GM21423 (cell line): ENCODE data around the gene SELENOT.
A peak's percentile ranks its signal among the peaks of the same experiment; 100 is the strongest.
"Not testable (repeated sequence)": the region's sequence is repeated elsewhere in the genome, so short reads cannot be mapped to it uniquely, and the experiment has no call there.

ENCODE experiments used
- ATAC-seq: cut with Tn5 transposase; IDR thresholded peaks from one replicate; pipeline ENCODE4 v1.9.1; 2021; ENCODE audit warnings: mild to moderate bottlenecking, moderate library complexity; ENCODE audit not compliant: unreplicated experiment

The SELENOT gene, protein sequence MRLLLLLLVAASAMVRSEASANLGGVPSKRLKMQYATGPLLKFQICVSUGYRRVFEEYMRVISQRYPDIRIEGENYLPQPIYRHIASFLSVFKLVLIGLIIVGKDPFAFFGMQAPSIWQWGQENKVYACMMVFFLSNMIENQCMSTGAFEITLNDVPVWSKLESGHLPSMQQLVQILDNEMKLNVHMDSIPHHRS

DNA sequence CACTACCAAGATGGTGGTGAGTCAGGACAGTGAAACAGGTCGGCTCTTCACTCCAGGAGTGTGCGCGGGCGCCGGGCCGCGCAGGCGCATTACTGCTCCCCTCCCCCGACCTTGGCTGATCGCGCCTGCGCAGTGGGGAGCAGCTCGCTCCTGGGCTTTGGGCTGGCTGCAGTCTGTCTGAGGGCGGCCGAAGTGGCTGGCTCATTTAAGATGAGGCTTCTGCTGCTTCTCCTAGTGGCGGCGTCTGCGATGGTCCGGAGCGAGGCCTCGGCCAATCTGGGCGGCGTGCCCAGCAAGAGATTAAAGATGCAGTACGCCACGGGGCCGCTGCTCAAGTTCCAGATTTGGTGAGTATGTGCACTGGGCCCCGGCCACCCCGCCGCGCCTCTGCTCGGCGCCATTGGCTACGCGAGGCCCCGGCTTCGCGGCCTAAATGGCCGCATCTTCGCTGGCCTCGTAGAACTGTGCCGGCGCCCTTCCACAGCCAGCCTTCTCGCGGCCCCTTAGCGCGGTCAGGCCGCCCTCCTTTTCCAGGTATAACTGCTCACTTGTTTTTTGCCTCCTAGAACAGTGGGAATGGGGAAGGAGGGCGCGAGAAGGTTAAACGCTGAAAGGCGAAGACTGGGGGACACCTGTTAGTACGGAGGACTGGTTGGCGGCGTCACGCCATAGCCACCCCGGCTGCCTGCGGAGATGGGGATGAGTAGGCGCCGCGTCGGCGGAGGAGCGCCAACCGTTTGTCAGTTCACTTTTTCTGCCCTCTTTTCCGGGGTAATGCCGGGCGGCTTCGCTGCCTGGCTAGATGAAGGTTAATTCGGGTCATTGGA, at the start of gene SELENOT:
SELENOT (plus strand) TSS at position 169 of the 827 bp plus-strand sequence; CDS start at position 211, 42 bp downstream.
- ATAC-seq = peak; percentile 52

DNA sequence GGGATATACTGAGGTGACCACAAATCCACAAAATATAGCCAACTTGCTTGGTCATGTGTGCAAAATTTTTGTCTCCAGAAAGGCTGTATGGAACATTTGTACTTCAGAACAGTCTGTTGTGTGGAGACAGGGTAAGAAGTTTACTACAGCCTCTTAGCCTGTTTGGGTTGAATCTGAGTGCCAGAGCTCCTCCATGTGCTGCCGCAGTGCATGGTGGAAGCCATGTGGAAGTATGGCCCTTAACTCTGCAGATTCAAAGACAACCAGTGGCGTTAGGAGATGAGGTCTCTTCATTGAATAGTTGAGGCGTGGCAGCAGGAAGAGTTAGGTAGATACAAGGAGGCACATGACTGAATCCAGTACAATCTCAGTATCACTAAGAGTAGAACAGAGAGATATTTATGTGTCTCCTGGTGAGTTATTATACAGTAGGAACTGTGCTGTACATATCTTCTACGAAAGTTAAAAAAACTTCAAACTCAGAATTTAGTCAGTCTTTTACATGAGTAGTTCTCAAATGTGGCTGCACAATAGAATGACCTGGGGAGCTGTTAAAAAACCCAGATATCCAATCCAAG, 47.2 kb upstream of the SELENOT start:
- ATAC-seq = no peak

DNA sequence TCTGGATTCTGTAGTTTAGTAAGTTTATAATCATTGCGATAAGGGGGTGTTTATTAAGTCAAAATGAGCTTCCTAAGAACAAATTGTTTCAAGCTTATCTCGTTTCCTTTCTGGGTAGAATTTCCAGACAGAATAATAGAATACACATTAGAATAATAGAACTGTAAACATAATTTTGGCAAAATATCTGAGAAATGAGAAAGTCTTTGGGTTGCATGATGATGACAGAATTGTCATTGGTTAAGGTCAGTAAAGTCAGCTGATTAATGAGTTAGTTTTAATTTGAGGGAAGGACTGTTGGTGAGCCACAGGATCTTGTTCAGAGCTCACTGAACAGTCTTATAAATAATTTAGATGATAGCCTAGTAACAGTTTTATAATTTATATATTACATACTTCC, 46.3 kb upstream of the SELENOT start:
- ATAC-seq = no peak

DNA sequence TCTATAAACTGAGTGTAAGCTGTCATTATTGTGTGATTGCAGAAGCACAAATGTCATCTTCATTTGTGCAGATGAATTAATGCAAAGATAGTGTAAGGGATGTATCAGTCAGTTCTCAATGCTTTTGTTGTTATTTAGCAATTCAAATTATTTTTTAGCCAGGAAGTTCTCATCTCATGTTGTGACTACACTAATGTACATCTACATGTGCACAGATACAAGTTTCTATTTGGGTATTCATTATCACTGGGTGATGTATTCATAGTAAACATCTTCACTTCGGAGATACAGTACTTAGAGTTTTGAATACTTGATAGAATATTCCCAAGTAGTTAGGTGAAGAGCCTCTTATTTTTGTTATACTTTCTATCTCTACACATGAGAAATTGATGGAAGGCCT, 45.4 kb upstream of the SELENOT start:
- ATAC-seq = no peak

DNA sequence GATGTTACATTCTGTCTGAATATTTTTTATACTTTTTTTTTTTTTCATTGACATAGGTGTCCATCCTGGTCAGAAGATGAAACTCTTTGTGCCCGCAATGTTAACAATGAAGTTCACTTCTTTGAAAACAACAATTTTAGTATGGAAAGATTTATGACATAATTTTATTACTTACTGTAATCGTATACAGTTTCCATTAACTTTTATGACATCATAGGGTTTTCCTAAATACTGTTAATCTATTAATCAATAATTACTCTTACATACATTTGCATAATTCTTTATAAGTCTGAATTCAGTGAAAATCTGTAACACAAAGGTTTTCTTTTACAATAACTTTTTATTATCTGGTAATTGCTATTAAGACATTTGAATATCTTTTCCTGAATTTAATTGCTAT, 38.9 kb upstream of the SELENOT start:
- ATAC-seq = no peak

DNA sequence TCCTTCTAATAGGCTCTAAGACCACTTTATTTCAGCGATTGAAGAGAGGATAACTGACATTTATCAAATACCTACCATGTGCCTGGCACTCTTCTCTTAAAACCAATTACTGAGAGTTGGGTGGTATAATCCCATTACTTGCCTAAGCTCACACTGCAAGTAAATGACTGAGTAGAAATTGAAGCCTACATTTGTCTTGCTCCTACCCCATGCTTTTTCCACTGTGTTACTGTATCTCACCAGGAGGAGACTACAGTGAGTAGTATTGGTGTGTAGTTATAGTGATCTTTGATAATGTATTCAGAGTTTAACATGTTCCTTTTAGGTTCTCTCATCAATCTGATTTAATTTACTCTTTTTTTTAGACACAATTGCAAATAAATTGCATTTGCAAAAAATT, 35.8 kb upstream of the SELENOT start:
- no peak for ATAC-seq

DNA sequence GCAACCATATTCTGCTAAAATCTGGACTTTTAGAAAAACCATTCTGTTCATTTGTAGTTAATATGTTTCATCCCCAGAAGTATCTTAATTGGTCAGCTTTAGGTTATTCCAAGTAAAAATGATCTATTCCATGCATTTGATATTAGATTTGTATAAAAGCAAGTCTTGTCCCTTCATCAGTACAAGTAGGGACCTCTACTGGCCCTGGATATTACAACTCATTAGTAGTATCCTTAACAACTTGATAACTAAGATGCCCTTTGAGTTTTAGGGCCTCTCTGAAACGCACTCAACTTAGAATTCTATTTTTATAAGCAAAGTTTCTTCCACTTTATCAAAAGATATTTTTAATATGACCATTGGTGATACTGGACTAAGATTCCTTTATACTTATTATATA, 25.3 kb upstream of the SELENOT start:
- ATAC-seq = no peak

DNA sequence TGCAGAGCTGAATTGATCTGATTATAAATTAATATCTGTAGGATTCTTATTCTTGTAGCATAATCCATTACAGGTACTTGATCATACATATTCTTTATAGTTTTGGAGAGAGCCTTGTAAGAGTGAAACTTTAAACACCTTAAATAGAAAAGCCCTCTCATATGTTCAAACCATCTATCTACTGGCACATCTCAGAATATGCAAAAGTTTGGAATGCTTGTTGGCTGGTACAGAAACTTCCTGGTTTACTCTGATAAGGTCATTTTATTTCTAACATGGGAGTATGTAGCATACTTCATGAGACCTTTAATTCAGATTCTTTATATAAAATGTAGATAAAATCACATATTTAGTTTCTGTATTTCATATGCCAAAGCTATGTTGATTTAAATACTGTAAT, 21.9 kb upstream of the SELENOT start:
- no peak for ATAC-seq

DNA sequence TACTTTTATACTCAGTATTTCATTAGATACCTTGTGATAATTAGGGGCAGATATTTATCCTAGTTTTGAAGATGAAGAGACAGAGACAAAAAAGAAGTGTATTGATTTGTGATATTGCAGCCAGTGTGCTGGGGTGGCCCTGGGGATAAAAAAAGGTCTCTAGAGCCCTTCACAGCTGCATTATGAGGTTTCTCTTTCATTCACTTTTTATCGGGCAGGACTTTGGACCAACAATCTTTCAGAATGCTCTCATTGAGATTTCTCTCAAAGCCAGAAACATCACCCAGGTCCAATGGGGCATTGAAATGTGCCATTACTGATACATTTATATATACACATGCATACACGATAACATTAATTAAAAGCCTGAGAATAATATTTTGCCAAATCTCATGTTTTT, 20.5 kb upstream of the SELENOT start:
- peak; percentile 52 for ATAC-seq

DNA sequence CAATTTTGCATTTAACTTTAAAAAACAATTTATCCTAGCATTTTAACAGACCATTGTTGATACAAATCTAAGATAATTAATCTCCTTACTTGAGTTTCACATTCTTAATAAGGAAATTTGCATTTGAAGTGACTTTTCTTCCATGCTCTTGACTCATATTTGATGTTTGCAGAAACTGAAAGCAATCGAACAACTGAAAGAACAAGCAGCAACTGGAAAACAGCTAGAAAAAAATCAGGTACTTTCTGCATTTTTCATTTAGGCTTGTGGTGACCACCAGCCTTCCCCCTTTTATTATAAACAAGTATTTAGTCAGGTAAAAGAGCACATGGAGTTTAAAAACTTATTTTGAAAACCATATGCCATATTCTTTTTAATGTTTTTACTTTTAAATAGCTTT, 20.1 kb upstream of the SELENOT start:
- ATAC-seq = peak; percentile 57

DNA sequence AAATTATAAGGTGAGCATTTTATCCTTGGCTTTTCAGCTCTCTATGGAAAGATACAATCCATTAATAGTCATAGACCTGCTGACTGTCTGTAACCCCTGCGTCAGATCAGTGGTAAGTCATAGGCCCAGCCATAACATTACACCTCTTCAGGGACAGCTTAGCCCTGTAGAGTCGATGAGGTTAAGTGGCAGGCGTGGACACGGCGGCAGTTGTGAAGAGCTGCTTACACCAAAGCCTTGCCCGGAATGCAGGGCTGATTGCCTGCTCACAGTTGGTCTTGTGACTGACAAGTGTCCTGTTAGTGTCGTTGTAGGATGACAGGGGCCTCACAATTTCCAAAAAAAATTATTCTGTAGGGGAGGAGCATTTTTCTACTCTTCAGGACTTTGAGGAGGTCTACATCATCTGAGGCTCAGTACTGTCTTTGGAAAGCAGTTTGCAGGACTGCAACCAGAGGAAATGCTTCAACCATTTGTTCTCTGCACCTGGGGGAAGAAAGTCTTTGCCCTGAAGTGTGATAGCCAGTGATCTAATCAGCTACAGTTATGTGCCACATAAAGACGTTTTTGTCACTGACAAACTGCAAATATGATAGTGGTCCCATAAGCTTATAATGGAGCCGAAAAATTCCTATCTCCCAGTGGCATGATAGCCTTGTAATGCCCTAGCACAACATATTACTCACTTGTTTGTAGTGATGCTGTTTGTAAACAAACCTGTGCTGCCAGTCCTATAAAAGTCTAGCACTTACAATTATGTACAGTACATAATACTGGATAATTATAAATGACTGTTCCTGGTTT, 14.9 kb upstream of the SELENOT start:
- no peak for ATAC-seq

DNA sequence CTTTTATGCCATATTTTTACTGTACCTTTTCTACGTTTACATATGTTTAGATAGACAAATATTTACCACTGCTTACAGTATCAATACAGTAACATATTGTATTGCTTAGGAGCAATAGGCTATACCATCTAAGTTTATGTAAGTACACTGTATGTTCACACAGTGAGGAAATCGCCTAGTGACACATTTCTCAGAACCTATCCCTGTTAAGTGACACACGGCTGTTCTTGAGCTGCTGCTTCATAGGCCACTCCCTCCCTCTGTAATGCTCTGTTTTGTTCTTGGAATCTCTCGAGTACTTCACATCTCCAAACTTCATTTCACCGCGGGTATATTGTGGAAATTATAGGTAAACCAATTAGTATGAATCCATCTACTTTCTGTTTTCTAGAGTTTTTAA, 13.4 kb upstream of the SELENOT start:
- ATAC-seq = no peak

DNA sequence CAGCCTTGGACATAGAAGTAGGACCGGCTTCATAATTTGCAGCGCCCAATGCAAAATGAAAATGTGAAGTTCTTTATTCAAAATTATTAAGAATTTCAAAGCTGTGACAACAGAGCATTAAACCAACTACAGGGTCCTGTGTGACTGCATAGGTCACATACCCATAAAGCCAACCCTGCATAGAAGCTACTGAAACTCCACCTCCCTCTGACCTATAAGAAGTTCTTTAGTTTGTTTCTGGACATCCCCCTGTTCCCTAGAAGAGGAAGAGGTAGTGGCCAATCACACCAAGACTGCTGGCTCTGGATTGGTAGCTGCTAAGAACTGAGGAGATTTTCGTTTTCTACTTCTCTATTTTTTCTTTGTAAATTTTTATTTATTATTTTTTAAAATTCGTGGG, 9.0 kb upstream of the SELENOT start:
- no peak for ATAC-seq

DNA sequence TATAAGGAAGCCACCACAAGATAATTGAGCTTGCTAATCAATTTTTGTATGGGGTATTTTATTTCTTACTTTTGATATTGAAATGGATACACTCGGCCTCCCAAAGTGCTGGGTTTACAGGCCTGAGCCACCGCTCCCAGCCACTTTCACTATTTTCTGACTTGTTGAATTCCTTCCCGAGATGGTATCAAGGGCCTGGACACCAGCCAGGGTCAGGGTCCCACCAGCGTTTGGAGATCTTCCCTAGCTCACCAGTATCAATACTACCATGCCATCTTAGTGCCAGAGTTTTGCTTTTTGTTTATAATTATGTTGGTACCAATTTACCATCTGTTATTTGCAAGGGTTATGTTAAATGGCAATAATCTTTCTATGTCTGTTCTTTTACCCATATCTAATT, 5.5 kb upstream of the SELENOT start:
- ATAC-seq = no peak

DNA sequence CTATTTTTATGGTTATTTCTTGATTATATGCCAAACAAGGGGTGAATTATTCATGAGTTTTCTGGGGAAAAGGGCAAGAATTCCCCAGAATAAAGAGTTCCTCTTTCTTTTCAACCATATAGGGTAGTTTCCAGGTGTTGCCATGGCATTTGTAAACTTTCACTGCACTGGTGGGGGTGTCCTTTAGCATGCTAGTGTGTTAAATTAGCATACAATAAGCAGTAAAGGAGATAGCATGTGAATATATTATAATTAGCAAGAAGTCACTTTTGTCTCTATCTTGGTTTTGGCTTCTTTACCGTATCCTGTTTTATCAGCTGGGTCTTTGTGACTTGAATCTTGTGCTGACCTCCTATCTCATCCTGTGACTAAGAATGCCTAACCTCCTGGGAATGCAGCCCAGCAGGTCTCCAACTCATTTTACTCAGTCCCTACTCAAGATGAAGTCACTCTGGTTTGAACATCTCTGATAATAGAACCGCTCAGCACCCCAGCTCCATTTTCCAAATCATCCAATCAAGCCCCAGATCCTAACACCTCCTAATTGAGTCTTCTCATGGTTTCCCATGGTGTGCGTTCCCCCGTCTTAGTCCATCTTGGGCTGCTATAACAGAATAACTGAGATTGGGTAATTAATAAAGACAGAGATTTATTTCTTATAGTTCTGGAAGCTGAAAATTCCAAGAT, 3.4 kb upstream of the SELENOT start:
- ATAC-seq = no peak

DNA sequence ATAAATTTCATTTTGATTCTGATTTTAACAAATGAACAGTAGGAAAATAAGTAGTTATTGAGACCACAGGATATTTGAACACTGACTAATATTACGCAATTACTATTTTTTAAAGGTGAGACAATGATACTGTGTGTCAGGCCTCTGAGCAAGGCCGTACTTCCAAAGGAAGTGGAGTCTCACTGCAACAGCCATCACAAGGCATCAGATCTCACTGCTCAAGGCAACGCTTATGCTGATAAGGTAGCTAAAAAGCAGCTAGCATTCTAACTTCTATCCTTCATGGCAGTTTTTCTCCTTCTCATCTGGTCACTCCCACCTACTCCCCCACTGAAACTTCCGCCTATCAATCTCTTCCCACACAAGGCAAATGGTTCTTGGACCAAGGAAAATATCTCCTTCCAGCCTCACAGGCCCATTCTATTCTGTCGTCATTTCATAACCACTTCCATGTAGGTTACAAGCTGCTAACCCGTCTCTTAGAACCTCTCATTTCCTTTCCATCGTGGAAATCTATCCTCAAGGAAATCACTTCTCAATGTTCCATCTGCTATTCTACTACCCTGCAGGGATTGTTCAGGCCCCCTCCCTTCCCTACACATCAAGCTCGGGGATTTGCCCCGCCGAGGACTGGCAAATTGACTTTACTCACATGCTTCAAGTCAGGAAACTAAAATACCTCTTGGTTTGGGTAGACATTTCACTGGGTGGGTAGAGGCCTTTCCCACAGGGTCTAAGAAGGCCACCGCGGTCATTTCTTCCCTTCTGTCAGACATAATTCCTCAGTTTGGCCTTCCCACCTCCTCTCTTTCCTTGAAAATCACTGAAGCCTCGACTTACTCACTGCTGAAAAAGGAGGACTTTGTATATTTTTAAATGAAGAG, 2.2 kb upstream of the SELENOT start:
- not testable (repeated sequence) for ATAC-seq

DNA sequence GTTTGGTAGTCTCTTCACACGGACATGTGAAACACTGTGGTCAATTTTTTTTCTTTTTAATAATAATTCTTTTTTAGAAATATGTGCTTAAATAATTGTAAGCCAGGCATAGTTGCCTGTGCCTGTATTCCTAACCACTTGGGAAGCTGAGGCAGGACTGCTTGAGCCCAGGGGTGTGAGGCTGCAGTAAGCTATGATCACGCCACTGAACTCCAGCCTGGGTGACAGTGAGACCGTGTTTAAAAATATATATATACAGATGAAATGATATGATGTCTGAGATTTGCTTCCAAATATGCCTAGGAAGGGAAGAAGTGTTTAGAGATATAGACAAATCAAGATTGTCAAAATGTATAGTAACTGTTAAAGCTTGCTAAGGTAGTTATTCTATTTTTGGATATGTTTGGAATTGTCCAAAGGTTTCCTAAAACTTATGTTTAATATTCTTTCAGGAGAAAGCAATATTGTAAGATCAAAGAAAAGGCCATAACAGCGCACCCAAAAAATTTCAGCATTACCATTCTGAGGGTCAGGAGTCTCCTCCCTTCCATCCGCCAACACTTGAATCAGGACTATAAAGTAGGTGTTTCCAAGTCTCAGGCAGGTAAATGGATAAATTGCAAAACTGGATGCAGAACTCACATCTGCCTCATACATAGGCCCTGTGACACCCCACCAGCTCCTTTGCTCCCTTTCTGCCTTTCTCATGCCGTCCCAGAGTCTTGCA, 532 bp upstream of the SELENOT start:
- peak; percentile 12 for ATAC-seq

DNA sequence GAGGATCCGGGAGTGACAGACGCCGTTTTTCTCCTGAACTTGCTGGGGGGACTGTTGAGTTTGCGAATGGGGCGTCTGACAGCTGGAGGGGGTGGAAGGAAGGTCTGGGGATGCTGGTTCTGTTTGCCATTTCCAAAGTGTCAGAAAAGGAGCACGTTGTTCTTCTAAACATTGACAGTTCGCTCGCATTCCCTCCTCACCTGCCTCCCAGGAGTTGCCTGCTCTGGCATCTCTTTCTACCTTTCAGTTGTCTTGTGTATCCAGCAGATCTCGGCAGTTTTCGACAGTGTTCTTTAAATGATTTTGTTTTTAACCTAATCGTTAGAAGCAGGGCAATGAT, 829 bp downstream of the SELENOT start:
- ATAC-seq = no peak

DNA sequence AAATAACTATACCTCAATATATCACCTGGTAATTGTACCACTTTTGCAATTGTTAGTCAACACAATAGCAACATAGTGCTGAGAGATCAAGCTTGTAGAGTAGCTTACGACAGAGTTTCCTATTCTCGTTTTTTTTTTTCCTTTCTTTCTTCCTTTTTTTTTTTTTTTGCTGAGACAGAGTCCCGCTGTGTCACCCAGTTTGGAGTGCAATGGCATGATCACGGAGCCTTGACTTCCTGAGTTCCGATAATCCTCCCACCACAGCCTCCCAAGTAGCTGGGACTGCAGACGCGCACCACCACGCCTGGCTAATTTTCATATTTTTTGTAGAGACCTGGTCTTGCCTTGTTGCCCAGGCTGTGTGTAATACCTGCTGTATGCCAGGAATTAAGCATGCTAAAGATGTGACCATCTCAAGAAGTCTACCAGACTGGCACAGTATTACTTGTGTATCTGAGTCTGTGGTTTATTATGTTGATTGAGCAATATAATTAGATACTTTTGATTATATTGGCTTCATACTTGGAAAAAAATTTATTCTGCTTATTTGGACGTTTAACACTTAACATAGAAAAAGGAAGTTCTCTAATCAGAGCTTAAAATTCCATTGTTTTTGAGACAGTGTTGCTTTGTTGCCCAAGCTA, 3.0 kb downstream of the SELENOT start:
- no peak for ATAC-seq
